Right lobe of liver (tissue), 4 donors: ENCODE data around the gene SULT1A2.

Source experiments
- POLR2A ChIP-seq: fragments of 450-650 bp; IDR thresholded peaks from one replicate; pipeline ENCODE4 v1.6.1; 2017; ENCODE audit warnings: antibody characterized with exemption, mild to moderate bottlenecking
- TF ChIP-seq, protein P1 (sequence below), 4 donors: fragments of 200-600 bp in 3 of 4; fragments of 450-650 bp in 1 of 4; IDR thresholded peaks; one replicate each; pipeline versions ENCODE4 v1.5.1 to v1.8.0; 2016 to 2022; ENCODE audit warnings: antibody characterized with exemption in 4 of 4, mild to moderate bottlenecking in 2 of 4
- donor health status: DM: no; HTN: no; CAD: no.
- donor health status: DM: no; HTN: no; CAD: no.
- donor health status: DM: no; HTN: yes; CAD: no.

DNA sequence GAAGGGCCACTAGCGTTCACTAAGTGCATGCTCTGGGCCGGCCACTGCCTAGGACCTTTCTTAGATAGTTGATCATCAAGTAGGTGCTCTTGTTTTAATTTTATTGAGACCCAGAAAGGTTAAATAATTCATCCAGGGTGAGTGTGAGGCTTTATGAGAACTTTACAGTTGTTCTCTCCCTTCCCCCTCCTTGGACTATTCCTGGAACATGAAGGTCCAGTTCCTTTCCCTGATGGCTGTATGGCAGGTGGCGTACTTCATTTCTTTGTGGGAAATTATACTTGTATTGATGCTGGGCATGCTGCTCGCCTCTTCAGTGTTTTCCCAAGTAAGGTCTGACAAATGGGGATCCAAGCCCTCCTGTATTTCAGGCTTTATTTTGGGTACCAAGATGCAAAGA lies 34.7 kb downstream of the SULT1A2 start:
- no peak for TF ChIP-seq POLR2A
- TF ChIP-seq, protein P1, sequence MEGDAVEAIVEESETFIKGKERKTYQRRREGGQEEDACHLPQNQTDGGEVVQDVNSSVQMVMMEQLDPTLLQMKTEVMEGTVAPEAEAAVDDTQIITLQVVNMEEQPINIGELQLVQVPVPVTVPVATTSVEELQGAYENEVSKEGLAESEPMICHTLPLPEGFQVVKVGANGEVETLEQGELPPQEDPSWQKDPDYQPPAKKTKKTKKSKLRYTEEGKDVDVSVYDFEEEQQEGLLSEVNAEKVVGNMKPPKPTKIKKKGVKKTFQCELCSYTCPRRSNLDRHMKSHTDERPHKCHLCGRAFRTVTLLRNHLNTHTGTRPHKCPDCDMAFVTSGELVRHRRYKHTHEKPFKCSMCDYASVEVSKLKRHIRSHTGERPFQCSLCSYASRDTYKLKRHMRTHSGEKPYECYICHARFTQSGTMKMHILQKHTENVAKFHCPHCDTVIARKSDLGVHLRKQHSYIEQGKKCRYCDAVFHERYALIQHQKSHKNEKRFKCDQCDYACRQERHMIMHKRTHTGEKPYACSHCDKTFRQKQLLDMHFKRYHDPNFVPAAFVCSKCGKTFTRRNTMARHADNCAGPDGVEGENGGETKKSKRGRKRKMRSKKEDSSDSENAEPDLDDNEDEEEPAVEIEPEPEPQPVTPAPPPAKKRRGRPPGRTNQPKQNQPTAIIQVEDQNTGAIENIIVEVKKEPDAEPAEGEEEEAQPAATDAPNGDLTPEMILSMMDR (IDR thresholded peaks at IDR 0.05), result no peak
